Stimulated activated CD4-positive, alpha-beta T cell treated with anti-CD3 and anti-CD28 coated beads, Interleukin-1b, Interleukin-23, amount 100 ng/mL, for 48 hours (primary cell): ENCODE results near the gene GADD45G.
A peak's percentile ranks its signal among the peaks of the same experiment; 100 is the strongest.

Source experiments
- DNase-seq: peaks from one replicate; pipeline ENCODE4 v3.0.0-alpha.2; 2020

GADD45G gene

GRCh38 chr9:89592963-89593726 lies 11.7 kb upstream of the GADD45G start:
- no peak for DNase-seq

- peak; percentile 62 for DNase-seq
Measured at GRCh38 chr9:89593727-89594427, 10.9 kb upstream of the GADD45G start.

DNA sequence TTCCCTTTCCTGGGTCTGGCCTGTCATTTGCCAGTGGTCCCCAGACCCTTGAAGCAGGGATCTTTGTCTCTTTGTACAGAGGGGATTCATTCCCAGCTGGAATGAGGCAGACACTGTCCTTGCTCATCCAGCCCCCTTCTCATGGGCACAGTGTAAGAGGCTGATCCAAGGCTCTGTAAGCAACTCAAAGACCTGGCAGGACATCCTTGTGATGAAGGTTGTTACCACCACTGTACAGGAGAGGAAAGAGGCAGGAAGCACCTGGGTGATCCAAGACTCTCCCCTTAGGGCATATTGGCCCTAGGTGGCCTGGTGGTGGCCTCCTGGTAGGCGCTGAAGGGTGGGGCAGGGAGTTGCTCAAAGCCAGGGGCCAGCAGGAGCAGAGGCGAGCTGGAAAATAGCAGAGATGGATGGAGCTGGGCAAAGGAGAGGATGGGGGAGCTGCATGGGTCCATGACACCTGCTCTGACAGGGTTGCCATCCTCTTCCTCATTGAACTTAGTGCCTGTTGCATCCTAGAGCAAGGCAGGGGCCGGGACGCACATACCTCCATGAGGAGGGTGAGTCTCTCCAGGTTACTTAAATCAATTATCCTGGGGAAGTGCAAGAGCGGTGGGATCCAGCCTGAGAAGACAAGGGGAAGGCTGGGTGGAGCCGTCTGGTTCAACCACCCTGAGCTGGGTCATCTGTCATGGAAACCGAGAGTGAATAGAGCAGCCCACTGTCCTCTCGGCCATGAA lies 9.8 kb upstream of the GADD45G start:
- no peak for DNase-seq

DNA sequence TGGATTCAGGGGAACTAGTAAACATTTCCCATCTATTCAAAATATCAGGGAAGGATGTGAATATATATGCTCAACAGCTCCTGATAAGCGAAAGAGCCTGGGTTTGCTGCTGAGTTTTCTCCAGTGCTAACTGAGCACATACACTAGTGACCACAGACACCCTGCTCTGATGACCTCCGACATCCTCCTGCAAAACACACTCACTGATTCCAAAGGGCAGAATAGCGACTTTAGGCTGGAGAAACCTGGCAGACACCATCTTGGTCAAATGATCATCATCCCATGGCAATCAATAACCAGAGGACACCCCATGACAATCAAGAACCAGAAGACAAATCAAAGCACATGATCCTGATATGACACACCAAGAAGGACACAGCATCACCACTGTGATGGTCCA lies 9.2 kb upstream of the GADD45G start:
- no peak for DNase-seq

- no peak for DNase-seq
Measured at GRCh38 chr9:89596937-89597555, 7.8 kb upstream of the GADD45G start.

DNA sequence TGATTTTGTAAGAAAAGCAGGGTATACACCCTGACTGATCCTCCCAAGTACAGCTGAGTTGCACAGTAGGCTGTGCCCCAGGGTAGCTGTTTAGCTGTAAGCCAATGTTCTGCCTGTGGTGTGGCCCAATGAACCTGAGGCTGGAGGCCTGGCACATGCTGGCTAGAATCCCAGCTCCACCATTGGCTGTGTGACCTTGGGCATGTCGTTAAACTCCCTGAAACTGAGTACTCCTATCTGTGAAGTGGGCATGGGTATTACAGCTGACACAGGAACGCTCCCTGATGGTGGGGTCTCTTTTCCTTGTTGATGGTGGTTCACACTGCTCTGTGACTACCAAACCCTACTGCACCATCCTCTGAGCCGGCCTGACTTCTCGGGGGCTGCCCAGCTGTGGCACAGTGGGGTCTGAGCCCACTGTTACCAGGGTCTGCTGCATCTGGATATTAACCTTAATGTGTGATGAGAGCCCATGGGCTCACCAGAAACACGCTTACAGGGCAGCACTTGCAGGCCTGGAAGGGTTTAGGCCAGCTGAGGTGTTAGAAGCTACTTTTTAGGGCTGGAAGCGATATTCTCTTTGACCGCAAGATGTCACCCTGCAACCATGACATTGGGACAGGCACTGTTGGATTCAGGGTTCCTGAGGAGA lies 7.0 kb upstream of the GADD45G start:
- DNase-seq: peak; percentile 39

DNA sequence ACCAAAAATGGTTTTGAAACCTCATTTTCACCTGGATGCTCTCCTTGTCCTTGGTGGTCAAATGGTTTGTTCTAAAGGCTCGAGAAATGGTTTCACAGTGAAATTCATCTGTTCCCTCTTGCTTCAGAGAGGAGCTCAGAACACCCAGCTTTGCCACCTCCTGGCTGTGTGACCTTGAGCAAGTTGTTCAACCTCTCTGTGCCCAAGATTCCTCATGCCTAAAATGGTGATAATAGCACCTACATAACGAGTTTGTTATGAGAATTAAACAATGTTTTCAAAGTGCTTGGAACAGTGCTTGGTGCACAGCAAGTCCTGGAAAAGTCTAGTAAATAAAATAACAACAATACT lies 6.5 kb upstream of the GADD45G start:
- no peak for DNase-seq

- DNase-seq: no peak
Measured at GRCh38 chr9:89598926-89599325, 5.9 kb upstream of the GADD45G start.

- DNase-seq: no peak
Measured at GRCh38 chr9:89600831-89601230, 4.0 kb upstream of the GADD45G start.

- no peak for DNase-seq
Measured at GRCh38 chr9:89601306-89601705, 3.5 kb upstream of the GADD45G start.

DNA sequence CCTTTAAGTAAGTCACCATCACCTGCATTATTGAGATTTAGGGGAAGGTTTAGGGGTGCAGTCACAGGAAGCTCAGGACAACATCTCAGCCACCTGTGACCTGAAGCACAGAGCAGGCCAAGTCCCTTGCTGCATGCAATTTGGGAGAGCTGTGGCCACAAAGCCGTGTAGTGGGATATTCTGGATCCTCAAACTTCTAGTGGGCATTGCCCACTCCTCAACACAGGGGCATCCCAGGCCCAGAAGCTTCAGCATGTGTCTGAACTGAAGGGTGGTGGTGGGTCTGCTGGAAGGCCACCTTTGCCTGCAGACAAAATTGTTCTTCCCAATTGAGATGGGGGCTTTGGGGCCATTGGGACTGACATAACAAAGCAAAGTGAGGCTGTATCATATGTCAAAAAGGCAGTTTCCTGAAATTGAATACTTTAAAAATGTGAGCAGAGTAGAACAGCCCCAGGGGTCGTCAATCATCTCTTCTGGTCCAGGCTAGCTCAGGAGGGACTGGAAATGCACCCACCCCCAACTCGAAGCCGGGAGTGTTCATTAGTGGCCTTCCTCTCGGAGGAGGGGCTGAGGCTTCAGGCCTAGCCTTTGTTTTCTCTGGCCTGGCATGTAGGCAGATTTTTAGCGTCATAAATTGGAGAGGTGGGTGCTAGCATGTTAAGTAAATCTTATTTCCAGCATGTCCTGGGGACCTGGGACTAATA lies 2.8 kb upstream of the GADD45G start:
- DNase-seq: no peak

DNA sequence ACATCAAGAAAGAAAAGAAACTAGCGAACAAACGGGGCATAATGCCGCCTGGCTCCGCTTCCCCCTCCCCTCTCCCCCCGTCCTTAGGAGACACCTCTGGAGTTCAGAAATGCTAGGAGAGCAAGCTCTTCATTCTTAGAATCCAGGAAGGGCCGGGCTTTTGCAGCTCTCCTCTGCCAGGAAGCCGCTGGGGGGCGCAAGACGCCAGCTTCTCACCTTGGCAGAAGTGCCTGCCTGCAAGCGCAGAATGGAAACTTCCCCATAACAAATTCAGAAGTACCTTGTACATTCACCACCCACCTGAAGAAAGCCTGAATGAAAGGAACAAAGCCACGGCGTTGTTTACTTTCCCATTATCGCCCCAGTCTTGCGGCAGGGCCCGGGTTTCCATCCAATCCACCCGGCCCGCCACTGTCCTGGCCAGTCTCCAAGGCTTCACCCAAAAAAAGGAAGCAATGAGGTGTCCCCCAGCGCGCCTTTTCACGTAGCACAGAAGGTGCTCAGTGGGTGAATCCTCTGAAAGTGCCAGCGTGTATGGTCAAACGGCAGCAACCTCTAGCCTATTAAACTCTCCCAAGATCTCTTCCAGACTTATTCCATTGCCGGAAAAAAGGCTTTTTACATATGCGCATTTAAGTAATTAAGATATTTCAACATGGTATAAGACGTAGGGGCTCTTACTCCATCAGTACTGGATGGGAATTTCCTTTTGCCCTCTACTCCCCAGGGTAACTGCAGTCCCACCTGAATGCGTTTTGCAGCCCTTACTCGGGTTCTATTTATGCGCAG lies 1.6 kb upstream of the GADD45G start:
- peak; percentile 88 for DNase-seq

GRCh38 chr9:89603767-89604665 lies 796 bp upstream of the GADD45G start:
- peak; percentile 31 for DNase-seq

- peak; percentile 71 for DNase-seq
Measured at GRCh38 chr9:89605465-89606048, 745 bp downstream of the GADD45G start.

- peak; percentile 28 for DNase-seq
Measured at GRCh38 chr9:89606049-89606623, 1.3 kb downstream of the GADD45G start.

DNA sequence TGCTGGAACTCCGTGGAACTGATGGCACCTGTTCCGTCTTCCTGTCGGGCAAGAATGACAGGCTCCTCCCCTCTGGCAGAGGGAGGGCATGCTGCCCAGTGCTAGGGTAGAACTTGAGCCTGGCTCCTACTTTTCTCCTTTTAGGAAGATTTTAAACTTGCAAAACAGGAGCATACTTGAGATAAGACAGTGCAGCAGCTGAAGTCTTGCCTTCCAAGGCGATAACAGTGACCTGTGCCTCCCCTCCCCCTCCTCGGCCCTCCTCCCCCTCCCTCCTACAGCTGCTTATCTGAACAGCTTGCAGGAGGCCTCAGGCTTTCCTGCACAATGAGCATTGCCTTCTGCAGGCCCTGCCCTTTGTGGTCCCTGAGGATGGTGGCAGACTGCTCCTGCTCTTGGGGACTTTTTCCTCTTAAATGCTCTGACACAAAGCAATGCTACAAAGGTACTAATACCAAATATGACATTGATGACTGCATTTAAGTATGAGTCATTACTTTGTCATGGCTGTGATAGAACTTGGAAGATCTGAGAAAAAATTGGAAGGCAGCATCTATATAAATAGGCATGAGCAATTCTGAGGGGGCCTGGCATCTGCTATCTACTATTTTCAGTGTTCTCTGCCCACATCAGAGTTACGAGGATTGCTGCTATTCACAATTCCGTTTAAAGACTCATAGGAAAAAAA lies 2.0 kb downstream of the GADD45G start:
- peak; percentile 55 for DNase-seq

- DNase-seq: no peak
Measured at GRCh38 chr9:89608641-89609335, 4.0 kb downstream of the GADD45G start.

- no peak for DNase-seq
Measured at GRCh38 chr9:89609426-89610006, 4.7 kb downstream of the GADD45G start.
